Astrocyte (in vitro differentiated cells and primary cell): ENCODE data around the gene DUSP12. TPM values are rescaled to one million over a fixed set of nuclear protein-coding genes. Genes with fewer than 3 reads are reported as not detected.

Experiments
- DNase-seq: peaks from one replicate; pipeline ENCODE4 v3.0.0-alpha.2; 2010; ENCODE audit warnings: low read depth
- FAIRE-seq: peaks from 2 replicates; lab custom pipeline; 2011; peaks lifted over from hg19 to GRCh38; lab: Jason Lieb, UNC
- H2AFZ ChIP-seq: 2 replicates; pipeline ENCODE4 v1.6.0; 2012; ENCODE audit warnings: low read depth, low read length, inconsistent platforms
- H3K27ac ChIP-seq: 2 replicates; pipeline ENCODE4 v1.5.1; 2011; ENCODE audit warnings: low read depth, low read length, inconsistent platforms
- H3K27me3 ChIP-seq: 2 replicates; pipeline ENCODE4 v1.6.0; 2011; ENCODE audit warnings: low read length, inconsistent platforms; ENCODE audit not compliant: insufficient read depth
- H3K36me3 ChIP-seq: 2 replicates; pipeline ENCODE4 v1.5.1; 2011; ENCODE audit warnings: low read length, inconsistent platforms; ENCODE audit not compliant: insufficient read depth
- H3K4me1 ChIP-seq: 2 replicates; pipeline ENCODE4 v1.5.1; 2011; ENCODE audit warnings: low read length, inconsistent platforms; ENCODE audit not compliant: insufficient read depth
- H3K4me2 ChIP-seq: 2 replicates; pipeline ENCODE4 v1.6.0; 2012; ENCODE audit warnings: low read length, inconsistent platforms
- H3K4me3 ChIP-seq: 2 replicates; pipeline ENCODE4 v1.5.1; 2011; ENCODE audit warnings: low read depth, mild to moderate bottlenecking, low read length, inconsistent platforms; ENCODE audit not compliant: insufficient read depth
- H3K79me2 ChIP-seq: 2 replicates; pipeline ENCODE4 v1.6.0; 2012; ENCODE audit warnings: mild to moderate bottlenecking, low read length, inconsistent platforms; ENCODE audit not compliant: insufficient read depth
- H3K9ac ChIP-seq: 2 replicates; pipeline ENCODE4 v1.6.0; 2012; ENCODE audit warnings: mild to moderate bottlenecking, low read length, inconsistent platforms
- H3K9me3 ChIP-seq: 2 replicates; pipeline ENCODE4 v1.5.1; 2012; ENCODE audit warnings: low read depth, mild to moderate bottlenecking, low read length, inconsistent platforms; ENCODE audit not compliant: insufficient read depth
- H4K20me1 ChIP-seq: 2 replicates; pipeline ENCODE4 v1.6.0; 2012; ENCODE audit warnings: low read length, inconsistent platforms; ENCODE audit not compliant: insufficient read depth
- H3K27ac Mint-ChIP-seq: one replicate; pipeline ENCODE4 v1.8.0; 2021; ENCODE audit warnings: mild to moderate bottlenecking, mixed read lengths; ENCODE audit not compliant: unreplicated experiment
- H3K27me3 Mint-ChIP-seq: one replicate; pipeline ENCODE4 v1.8.0; 2021; ENCODE audit warnings: low read depth, mixed read lengths; ENCODE audit not compliant: unreplicated experiment
- H3K36me3 Mint-ChIP-seq: one replicate; pipeline ENCODE4 v1.8.0; 2021; ENCODE audit warnings: low read depth, mixed read lengths; ENCODE audit not compliant: unreplicated experiment
- H3K4me1 Mint-ChIP-seq: one replicate; pipeline ENCODE4 v1.8.0; 2021; ENCODE audit warnings: low read depth, mixed read lengths; ENCODE audit not compliant: unreplicated experiment
- H3K4me3 Mint-ChIP-seq: one replicate; pipeline ENCODE4 v1.8.0; 2021; ENCODE audit warnings: mild to moderate bottlenecking, moderate library complexity, mixed read lengths; ENCODE audit not compliant: unreplicated experiment
- H3K9me3 Mint-ChIP-seq: one replicate; pipeline ENCODE4 v1.8.0; 2021; ENCODE audit warnings: mild to moderate bottlenecking, mixed read lengths; ENCODE audit not compliant: unreplicated experiment
- CTCF ChIP-seq: IDR thresholded peaks from 2 replicates; pipeline ENCODE4 v1.5.1; 2011; ENCODE audit warnings: low read depth, mild to moderate bottlenecking, inconsistent platforms, low read length, moderate library complexity; ENCODE audit not compliant: insufficient read depth
- EZH2 ChIP-seq: IDR thresholded peaks from 2 replicates; pipeline ENCODE4 v1.6.1; 2012; ENCODE audit warnings: mild to moderate bottlenecking, low read length, inconsistent platforms; ENCODE audit not compliant: insufficient read depth
- total RNA-seq: library from RNA; stranded (reverse); gene quantifications from 2 replicates; pipeline ENCODE4 v1.2.1, GENCODE V29; 2021

The DUSP12 gene
- total RNA-seq, 1 donor from 2014 or later: 34.7 TPM

- H3K27me3 Mint-ChIP-seq: no peaks in the 10 kb centered on the region
- no peak overlapping the region for H3K4me3 ChIP-seq
- H3K27ac ChIP-seq: no peak overlapping the region
- H3K79me2 ChIP-seq: no peaks in the 10 kb centered on the region
- no peak overlapping the region for H3K27ac Mint-ChIP-seq
- no peaks in the 10 kb centered on the region for H3K27me3 ChIP-seq
- H3K9ac ChIP-seq: no peak overlapping the region
- no peaks in the 10 kb centered on the region for H3K4me1 ChIP-seq
- H2AFZ ChIP-seq: no peak overlapping the region
- H3K36me3 Mint-ChIP-seq: peaks cover 3% of the 10 kb centered on the region
- H3K4me1 Mint-ChIP-seq: peaks cover 3% of the 10 kb centered on the region
- DNase-seq: no peak
- H3K9me3 ChIP-seq: no peaks in the 10 kb centered on the region
- H3K4me2 ChIP-seq: no peak overlapping the region
- no peak overlapping the region for H3K4me3 Mint-ChIP-seq
- H4K20me1 ChIP-seq: no peaks in the 10 kb centered on the region
- H3K9me3 Mint-ChIP-seq: no peaks in the 10 kb centered on the region
- H3K36me3 ChIP-seq: peaks cover 3% of the 10 kb centered on the region
- FAIRE-seq: no peak
- TF ChIP-seq EZH2 (no peak), CTCF (no peak)
Measured at GRCh38 chr1:161799792-161800191, 50.2 kb downstream of the DUSP12 start.

- Histone ChIP-seq H4K20me1 (no peaks in the 10 kb centered on the region), H3K4me3 (no peak overlapping the region), H2AFZ (no peak overlapping the region), H3K27me3 (no peaks in the 10 kb centered on the region), H3K4me1 (no peaks in the 10 kb centered on the region), H3K4me2 (no peak overlapping the region), H3K79me2 (no peaks in the 10 kb centered on the region), H3K36me3 (peaks cover 3% of the 10 kb centered on the region), H3K9me3 (no peaks in the 10 kb centered on the region), H3K9ac (no peak overlapping the region), H3K27ac (no peak overlapping the region)
- no peak for TF ChIP-seq EZH2
- TF ChIP-seq CTCF: no peak
- no peak for FAIRE-seq
- peak; percentile 14 for DNase-seq
- H3K9me3 Mint-ChIP-seq: no peaks in the 10 kb centered on the region
- H3K4me1 Mint-ChIP-seq: peaks cover 3% of the 10 kb centered on the region
- H3K36me3 Mint-ChIP-seq: peaks cover 4% of the 10 kb centered on the region
- no peak overlapping the region for H3K4me3 Mint-ChIP-seq
- no peaks in the 10 kb centered on the region for H3K27me3 Mint-ChIP-seq
- H3K27ac Mint-ChIP-seq: no peak overlapping the region
Measured at GRCh38 chr1:161801955-161802354, 52.4 kb downstream of the DUSP12 start.

- Mint-ChIP-seq H3K27ac (no peak overlapping the region), H3K4me3 (no peak overlapping the region), H3K27me3 (no peaks in the 10 kb centered on the region), H3K9me3 (no peaks in the 10 kb centered on the region), H3K4me1 (peaks cover 5% of the 10 kb centered on the region), H3K36me3 (peaks cover 1% of the 10 kb centered on the region)
- H3K4me3 ChIP-seq: no peak overlapping the region
- no peak overlapping the region for H3K4me2 ChIP-seq
- H3K79me2 ChIP-seq: no peaks in the 10 kb centered on the region
- no peak for FAIRE-seq
- H3K9ac ChIP-seq: no peak overlapping the region
- H3K27ac ChIP-seq: no peak overlapping the region
- peaks cover 3% of the 10 kb centered on the region for H3K36me3 ChIP-seq
- H3K27me3 ChIP-seq: no peaks in the 10 kb centered on the region
- H3K9me3 ChIP-seq: no peaks in the 10 kb centered on the region
- no peak for DNase-seq
- TF ChIP-seq EZH2 (no peak), CTCF (no peak)
- H2AFZ ChIP-seq: no peak overlapping the region
- no peaks in the 10 kb centered on the region for H4K20me1 ChIP-seq
- H3K4me1 ChIP-seq: no peaks in the 10 kb centered on the region
Measured at GRCh38 chr1:161803181-161803580, 53.6 kb downstream of the DUSP12 start.
